Glomerular visceral epithelial cell (primary cell): ENCODE results near the gene PAQR4.
"Not testable (repeated sequence)": the region's sequence is repeated elsewhere in the genome, so short reads cannot be mapped to it uniquely, and the experiment has no call there.

Experiments
- DNase-seq: peaks from one replicate; pipeline ENCODE4 v3.0.0-alpha.2; 2016; ENCODE audit errors: extremely low spot score

PAQR4 gene

DNA sequence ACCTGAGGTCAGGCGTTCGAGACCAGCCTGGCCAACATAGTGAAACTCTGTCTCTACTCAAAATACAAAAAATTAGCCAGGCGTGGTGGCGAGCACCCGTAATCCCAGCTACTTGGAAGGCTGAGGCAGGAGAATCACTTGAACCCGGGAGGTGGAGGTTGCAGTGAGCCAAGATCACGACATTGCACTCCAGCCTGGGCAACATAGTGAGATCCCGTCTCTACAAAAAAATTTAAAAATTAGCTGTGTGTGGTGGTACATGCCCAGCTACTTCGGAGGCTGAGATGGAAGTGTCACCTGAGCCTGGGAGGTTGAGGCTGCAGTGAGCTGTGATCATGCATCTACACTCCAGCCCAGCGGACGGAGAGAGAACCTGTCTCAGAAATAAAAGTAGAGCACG lies 25.4 kb upstream of the PAQR4 start:
- DNase-seq, result not testable (repeated sequence)

DNA sequence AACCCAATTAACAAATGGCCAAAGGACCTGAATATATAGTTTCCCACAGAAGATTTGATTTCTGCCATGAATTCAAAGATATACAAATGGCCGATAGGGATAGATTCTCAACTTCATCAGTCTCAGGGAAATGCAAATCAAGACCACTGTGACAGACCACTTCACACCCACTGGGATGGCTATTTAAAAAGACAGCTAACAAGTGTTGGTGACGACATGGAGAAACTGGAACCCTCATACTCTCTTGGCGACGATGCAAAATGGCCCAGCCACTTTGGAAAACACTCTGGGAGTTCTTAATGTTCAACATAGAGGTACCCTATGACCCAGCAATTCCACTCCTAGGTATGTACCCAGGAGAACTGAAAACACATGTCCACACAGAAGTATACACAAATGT lies 22.5 kb upstream of the PAQR4 start:
- DNase-seq, result no peak

DNA sequence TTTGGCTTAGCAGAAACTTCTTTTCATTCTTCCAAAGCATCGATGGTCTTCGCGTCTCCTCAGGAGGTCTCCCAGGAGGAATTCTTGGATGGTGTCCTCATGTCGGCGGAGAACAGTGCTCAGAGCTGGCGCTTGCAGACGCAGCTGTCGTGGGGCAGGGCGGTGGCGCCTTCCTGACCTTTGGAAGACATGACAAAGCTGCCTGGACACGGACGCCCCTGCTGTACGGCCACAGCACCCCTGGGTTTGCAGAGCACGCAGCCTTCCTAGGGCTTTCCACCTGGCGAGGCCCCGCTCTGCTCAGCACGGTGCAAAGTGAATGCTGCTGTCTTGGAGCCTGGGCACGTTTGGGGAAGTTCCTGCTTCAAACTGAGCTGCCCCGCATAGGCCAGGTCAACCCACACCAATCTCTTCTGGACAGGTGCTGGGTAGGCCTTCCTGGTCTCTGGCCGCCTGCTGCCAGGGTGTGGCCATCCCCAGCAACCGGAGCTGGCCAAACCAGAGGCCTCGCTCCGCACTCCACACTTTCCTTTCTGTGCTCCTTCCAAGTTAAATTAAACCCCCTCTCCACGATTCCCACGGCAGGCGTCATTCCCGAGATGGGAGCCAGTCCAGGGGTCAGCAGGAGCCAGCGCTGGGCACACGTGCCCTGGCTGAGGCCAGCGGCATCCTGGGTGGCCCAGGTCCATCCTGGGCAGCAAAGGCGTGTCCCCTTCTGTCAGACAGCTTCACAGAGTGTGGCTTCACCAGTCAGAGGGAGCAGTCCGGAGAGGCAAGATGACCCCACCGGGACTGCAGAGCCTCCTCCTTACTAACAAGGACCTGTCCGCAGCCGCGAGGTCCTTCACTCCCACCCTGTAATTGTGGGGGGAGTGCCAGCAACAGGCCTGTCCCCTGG lies 20.1 kb upstream of the PAQR4 start:
- DNase-seq, result no peak

DNA sequence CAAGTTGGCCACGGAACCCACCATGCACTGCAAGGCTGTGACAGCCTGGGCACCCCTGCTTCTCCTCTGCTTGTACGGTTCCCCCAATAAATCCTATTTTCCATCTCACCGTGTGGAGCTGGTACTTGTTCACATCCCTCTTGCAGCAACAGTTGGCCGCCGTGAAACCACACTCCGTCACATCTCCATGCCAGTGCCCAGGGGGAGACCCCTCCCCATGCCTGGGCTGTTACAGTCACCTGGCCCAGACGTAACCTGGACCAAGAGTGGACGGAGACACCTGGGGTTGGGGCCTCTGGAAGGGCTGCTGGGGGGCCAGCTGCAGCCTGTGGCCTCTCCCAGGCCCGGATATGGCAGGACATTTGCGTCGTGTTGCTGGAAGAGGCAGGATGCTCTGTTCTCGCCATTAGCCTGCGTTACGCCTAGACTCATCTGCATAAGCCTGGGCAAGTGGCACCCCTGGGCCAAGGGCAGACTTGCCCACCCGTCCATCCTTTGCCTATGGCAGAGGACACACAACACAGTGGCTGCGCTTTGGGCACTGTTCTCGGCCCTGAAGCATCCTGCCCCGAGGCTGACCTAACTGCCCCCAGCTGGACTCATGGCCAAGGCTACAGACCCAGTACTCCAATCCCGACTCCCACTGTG lies 19.3 kb upstream of the PAQR4 start:
- no peak for DNase-seq

DNA sequence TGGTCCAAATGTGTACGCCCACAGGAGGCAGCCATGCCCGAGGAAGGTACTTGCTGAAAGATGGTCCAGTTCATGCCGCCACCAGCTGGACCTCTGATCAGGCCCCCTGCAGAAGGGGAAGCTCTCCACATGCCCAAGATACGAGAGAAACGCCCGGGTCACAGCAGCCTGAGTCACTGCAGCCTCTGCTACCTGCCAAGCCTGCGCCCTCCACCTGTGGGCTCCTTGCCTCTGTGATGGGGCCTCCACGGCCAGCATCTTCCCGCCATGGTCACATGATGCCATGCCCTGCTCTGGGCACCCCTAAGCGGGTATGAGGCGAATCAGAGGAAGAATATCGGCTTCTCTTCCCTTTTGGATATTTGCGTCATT lies 18.8 kb upstream of the PAQR4 start:
- no peak for DNase-seq

DNA sequence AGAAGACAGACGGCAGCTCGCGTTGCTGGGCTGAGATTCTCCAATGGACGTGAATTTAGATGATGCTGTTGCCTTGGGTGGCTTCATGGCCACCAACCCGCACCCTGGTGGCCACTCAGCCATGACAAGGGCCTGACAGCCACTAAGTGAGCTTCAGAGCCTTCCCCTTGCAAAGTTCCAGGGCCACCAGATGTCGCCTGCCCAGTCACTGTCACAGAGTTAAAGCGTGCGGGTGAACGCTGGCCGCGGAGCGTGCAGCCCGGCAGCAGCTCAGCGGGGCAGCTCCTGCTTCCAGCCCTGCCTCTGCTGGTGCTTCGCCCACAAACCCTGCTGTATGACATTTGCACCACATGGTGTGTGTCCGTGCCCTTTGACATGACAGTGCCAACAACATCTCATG lies 18.4 kb upstream of the PAQR4 start:
- no peak for DNase-seq

DNA sequence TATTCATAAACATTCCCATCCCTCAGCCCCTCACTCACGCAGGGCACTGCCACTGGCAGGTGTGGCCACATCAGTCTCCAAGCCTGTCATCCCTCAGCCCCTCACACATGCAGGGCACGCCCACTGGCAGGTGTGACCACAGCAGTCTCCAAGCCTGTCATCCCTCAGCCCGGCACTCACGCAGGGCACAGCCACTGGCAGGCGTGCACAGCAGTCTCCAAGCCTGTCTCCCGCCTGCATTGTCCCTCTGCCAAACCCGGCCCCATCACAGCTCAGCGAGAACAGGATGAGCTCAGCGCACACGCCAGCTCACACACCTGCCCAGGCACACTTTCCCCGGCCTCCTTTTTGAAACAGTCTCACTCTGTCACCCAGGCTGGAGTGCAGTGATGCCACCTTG lies 16.5 kb upstream of the PAQR4 start:
- no peak for DNase-seq

DNA sequence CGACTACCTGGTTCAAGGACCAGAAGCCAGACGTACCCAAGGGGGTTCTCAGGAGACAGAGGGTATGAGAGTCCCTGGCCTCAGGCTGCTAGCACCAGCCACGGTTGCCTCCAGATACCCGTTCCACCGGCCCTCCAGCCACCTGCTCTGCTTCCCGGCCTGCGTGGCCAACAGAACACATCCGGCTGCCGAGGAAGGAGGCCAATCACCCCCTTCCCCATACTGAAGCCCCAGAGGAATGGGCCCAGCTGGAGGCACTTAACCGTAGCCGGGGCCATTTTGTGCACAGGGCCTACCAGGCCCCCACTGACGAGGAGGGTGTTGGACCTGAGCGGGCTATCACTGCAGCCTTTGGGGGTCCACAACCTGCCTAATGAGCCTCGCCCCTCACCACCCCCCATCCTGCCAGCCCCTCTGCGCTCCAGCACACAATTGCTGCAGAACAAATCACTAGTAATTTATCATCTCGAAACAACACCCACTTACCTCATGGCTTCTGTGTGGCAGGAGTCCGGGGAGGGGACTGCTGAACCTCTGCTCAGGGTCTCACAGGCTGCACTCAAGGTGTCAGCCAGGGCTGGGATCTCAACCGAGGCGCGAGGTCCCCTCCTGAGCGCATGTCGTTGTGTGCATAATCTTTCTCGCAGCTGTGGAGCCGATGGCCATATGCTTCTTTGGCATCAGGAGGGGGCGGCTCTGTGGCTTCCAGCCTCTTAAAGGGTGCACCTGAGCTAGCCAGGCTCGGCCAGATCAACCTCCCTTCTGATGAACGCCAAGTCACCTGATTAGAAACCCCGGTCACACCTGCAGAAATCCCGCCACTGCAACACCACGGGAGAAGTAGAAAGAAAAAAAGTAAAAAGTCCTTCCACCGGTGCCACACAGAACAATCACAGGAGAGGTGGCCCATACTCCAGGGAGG lies 15.2 kb upstream of the PAQR4 start:
- no peak for DNase-seq

DNA sequence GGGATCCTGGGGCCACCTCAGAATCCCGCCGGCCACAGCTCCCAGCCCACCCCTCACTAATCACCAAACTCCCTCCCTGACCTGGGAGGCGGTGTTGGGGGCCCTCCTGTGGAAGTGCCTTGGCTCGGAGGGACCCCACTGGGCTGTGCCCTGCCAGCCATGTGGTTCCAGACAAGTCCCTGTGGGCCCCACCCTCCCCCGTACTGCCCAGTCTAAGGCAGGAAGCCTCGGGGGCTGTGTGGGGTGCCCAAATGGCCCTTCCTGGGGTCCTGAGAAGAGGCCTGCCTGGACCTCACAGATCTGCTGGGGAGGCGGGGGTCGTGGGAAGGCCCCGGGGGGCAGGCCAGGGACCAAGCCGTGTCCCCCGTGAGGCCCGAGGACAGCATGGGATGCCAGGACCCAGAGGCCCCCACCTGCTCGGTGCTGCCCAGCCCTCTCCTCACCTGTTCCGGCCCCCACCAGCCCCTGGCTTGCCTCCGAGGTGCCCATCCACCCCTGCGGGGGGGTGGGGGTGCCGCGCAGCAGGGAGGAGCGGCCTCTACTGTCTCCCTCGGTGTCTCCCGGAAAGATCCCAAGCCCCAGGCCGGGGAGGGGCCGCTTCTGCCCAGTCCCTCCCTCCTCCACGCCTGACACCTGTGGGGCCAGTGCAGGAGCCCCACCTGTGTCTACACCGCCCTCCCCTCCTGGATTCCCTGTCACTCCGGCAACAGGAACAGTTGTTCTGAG lies 14.3 kb upstream of the PAQR4 start:
- DNase-seq, result no peak

DNA sequence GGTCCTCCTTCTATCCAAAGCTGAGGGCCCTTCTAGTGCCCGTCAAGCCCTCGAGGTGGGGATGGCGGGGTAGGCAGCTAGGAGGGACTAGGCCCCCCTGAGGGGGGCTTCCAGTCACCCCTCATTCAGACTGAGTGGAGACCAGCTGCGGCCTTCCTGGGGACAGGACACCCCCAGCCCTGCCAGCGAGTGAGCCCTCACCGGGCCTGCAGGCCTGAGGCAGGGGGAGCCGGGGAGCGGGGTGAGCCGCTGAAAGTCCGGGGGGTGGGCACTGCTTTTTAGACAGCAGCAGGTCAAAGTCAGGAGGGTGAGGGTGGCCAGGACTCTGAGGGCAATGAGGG lies 13.7 kb upstream of the PAQR4 start:
- DNase-seq, result no peak

DNA sequence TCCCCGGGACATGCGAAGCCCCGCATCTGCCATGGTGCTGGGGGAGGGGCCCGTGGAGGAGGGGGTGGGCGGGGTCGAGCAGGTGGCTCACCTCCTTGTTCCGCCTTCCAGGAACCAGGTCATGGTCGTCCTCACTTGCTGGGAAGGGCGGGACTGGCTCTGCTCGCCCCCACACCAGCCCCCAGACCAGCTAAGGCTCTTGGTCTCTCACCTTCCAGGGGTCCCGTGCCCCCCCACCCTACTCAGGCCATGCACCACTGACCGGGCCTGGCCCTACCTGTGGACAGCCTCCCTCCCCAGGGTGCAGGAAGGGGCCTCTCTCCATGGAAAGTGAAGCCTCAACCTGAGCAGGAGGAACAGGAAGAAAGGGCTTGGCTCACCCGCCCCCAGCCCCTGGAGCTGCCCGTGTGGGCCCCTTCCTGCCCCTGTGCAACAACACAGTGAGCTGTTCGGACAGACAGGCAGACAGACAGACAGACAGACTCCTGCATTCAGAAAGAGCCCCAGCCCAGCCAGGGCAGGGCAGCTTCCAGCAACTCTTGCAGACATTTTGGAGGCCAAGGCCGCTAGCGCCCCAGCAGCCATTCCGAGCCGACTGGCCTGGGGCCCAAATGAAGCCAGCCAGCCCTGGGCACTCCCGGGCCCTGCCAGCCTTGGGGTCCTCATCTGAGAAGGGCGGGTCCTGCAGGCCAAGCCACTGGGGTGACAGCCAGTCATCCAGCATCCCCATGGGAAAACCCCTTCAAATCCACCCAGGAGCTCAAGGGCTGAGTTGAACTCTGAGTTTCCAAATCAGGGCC lies 13.2 kb upstream of the PAQR4 start:
- DNase-seq, result no peak

DNA sequence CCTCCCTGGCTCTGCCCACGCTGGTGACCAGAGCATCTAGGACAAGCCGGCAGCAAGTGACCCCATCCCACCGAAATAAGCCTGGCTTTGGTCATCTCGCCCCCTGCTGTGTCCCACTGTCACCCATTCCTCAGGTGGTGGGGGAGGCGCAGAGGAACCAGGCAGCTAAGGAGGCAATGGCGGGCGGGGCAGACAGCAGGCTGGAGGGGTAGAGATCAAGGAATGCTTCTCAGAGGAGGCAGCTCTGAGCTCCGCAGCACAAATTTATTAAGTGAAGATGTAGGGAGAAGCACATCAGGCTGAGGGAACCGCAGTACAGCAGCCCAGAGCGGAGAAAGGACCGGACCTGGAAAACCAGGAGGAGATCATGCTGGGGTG lies 12.6 kb upstream of the PAQR4 start:
- DNase-seq, result no peak

DNA sequence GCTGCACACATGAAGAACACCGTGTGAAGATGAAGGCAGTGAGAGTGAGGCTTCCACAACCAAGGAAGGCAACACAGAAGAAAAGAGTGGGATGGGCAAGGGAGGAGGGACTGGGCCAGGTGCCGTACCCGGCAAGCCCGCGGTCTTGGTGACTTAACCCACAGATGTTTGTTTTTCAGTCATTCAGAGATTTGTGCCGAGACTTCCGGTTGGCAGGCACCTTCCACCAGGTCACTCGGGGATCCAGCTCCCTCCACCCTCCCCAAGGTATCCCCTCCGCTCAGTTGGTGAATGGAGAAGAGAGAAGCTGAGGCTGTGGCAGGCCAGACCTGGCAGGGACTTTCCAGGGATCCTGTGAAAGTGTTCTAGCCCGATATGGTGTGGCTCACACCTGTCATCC lies 9.9 kb upstream of the PAQR4 start:
- no peak for DNase-seq

DNA sequence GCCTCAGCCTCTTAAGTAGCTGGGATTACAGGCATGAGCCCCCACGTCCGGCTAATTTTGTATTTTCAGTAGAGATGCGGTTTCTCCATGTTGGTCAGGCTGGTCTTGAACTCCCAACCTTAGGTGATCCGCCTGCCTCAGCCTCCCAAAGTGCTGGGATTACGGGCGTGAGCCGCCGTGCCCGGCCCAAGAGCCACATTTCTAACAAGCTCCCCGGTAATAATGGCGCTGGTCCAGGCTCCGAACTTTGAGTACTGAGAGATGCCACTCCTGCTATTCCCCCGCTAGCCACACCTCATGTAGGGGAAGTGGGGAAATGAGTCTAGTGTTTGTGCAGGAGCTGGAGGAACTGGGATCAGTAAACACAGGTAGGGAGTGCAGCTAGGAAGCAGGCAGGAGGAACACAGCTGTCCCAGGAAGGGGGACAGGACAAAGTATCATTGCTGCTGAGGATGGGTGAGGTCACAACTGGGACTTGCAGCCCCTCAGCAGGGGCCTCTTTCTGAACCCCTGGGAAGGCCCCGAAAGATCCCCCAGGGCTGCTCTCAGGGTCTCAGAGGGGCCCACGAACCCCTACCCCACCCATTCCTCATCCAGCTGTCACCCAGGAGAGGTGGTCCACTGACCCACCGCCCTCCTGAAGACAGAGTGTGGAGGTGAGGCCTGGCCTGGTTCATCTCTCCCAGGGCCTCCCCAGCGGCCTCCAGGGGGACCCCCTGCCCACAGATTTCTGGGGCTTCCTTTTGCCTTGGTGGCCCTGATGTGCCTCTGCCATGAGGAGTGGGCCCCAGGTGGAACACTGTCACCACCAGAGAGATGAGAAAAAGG lies 8.8 kb upstream of the PAQR4 start:
- no peak for DNase-seq

DNA sequence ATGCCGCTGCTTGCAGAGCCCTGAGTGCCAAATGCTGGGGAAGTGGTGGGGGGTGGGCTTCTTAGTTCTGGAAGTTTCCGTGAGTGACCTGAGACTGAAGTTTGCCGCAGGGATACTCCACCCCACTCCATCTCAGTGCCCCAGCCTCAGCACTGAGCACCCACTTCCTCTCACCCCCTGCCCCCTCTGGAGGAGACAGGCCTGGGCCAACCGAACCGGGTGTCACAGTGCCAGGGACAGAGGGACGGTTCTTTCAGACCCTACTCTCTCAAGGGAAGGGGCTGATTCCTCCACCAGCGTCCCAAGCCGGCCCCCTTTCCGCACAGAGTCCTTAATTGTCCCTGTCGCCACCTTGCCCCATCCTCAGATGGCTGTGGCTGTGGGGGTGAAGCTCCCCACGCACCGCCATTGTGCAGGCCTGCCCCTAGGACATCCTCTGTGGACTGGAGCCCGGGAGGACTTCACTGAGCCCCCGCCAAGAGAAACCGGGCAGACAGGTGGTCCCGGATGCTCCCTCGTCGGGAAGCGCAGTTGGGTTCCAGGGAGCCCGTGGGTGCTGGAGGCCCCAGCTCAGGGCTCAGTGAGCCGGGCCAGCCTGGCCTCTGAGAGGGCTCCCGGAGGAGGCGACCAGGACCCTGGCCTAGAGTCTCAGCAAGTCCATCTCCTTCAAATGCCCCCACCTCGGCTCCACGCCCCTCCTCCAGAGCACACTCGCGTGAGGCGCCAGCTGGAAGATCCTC lies 6.6 kb upstream of the PAQR4 start:
- no peak for DNase-seq

DNA sequence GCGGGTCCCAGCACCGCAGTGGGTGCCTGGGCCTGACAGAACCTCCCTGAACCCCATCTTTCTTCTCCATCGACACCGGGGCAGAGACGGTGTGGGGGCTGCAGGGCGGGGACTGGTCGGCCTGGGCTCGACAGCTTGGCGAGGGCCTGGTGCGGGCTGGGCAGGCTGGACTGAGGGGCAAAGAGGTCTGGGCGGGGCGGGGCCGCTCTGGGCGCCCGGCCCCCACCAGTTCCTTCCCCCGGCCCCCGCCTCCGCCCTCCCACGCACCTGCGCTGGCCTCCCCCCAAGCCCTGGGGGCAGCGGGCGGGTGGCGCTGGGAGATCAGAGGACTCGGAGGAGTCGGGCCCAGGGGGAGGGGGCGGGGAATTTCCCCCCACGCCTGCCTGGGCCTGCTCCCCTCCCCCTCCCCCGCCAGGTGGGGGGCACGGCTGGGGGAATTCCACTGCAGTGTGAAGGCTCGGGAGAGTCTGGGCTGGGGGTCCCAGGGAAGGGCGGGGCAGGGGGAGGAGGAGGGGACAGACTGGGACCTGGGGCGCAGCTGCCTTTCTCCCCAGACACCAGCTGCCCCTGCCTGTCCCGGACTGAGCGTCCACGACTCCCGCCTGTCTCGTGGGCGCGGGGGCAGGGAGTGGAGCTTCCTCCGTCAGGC lies 6.0 kb upstream of the PAQR4 start:
- DNase-seq, result no peak

DNA sequence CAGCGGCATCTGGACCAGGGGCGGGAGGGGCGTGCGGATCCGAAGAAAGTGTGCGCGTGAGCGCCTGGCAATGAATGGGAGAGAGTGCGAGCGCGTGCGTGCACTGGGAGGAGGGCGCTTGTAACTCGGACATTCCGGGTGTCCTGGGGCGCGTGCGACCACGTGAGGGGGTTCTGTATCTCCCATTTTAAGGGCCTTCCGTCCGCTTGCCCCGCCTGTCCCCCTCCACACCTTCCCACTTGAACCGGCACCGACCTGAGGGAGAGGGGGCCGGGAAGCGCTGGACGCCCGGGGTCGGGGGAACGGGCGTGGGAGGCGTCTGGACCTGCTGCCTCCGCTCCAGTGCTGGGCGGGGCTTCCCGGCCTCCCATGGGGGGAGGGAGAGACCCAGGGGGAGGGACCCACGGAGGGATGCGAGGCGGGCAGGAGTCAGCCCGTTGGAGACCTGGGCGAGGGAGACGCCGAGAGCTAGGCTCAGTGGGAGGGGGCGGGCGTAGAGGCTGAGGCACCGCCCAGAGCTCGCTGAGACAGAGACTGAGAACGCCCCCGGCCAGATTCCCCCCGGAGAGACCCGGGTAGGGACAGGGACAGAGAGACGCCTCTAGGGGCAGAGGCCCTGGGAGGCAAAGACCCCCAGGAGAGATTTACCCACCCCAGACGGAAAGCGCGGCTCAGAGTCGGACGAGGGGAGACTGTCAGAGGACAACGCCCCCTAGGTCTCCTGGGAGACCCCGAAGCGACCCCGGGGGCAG lies 5.2 kb upstream of the PAQR4 start, which contains the start of gene KREMEN2:
Gene KREMEN2 (plus strand): TSS at position 553 of the 752 bp plus-strand sequence. CDS start 246 bp downstream, outside the sequence.
- DNase-seq, result peak; percentile 65
